NCI-H82 (cell line): ENCODE measurements around the gene HSD17B4.
"Not testable (repeated sequence)": the region's sequence is repeated elsewhere in the genome, so short reads cannot be mapped to it uniquely, and the experiment has no call there.

ENCODE experiments used
- DNase-seq: peaks from one replicate; lab custom pipeline; 2025; lab: John Stamatoyannopoulos, UW

The HSD17B4 gene

DNA sequence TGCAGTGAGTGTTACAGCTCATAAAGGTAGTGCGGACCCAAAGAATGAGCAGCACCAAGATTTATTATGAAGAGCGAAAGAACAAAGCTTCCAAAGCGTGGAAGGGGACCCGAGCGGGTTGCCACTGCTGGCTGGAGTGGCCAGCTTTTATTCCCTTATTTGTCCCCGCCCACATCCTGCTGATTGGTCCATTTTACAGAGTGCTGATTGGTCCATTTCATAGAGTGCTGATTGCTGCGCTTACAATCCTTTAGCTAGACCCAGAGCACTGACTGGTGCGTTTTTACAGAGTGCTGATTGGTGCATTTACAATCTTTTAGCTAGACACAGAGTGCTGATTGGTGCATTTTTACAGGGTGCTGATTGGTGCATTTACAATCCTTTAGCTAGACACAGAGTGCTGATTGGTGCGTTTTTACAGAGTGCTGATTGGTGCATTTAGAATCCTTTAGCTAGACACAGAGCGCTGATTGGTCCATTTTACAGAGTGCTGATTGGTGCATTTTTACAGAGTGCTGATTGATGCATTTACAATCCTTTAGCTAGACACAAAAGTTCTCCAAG is 19.5 kb upstream of the HSD17B4 start:
- DNase-seq = not testable (repeated sequence)

DNA sequence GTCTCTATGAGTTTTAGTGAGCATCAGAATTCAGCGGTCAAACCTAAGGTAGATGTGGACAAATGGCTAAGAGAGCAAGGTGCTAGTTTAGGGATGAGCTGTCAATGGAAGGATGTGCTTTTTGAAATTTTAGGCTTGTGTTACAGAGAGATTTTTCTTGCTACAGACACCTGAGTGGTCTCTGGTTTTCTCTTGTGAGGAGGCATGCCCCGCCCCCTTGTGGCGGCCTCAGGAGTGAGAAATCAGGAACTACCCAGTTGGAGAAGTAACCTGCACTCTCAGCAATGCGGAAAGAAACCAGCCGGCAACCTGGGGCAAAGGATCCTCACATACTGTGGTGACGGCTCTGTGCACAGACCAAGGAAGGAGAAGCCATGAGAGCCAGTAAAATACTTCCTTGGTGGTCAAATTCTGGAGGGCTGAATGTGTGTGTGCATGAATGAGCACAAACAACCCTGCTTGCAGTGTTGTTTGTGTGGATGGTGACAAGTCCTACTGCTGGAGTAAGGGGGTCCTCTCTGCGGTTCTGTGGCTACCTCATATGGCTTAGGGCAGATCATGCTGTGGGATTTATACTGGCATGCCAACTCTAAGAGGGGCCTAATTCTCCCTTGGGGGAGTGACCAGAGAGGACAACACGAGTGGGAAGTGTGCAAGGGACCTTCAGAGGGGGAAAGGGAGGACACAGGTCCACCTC is 16.7 kb upstream of the HSD17B4 start:
- peak; percentile 64 for DNase-seq

DNA sequence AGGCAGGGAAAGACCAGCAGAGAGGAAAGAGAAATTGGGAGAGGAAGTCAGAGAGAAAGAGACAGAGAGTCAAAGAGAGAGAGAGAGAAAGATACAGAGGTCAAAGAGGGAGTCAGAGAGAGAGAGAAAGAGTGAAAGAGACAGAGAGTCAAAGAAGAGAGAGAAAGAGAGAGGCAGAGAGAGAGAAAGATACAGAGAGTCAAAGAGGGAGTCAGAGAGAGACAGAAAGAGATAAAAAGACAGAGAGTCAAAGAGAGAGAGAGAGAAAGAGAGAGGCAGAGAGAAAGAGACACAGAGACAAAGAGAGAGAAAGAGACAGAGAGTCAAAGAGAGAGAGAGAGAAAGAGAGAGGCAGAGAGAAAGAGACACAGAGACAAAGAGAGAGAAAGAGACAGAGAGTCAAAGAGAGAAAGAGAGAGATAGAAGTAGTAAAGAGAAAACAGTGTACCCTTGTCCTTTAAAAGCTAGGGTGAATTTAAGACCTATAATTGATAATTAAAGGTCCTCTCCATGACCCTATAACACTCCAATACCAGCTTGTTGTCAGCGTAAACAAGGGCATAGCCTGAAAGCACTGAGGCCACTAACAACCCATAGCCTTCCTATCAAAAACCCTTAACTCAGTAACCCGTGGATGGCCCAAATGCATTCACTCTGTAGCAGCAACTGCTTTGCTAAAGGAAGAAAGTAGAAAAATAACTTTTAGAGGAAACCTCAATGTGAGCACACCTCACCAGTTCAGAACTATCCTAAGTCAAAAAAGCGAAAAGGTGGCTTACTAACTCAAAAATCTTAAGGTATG is 14.3 kb upstream of the HSD17B4 start:
- DNase-seq = not testable (repeated sequence)

DNA sequence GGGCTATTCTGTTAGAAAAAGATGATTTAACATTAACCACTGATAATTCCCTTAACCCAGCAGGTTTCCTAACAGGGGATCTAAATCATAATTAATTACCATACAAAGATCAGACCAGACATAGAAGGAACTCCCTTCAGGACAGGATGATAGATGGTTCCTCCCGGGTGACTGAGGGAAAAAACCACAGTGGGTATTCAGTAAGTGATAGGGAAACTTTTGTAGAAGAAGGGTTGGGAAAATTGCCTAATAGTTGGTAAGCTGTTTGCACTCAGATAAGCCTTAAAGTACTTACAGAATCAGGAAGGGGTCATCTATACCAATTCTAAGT is 13.7 kb upstream of the HSD17B4 start:
- DNase-seq = not testable (repeated sequence)

DNA sequence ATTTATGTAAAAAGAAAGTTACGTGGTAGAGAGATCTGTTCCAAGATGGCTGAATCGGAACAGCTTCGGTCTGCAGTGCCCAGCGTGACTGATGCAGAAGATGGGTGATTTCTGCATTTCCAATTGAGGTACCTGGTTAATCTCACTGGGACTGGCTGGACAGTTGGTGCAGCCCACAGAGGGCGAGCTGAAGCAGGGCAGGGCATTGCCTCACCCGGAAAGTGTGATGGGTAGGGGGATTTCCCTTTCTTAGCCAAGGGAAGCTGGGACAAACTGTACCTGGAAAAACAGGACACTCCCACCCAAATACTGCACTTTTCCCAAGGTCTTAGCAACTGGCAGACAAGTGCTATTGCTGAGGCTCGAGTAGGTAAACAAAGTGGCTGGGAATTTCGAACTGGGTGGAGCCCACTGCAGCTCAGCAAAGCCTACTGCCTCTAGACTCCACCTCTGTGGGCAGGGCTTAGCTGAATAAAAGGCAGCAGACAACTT is 13.1 kb upstream of the HSD17B4 start:
- no peak for DNase-seq

DNA sequence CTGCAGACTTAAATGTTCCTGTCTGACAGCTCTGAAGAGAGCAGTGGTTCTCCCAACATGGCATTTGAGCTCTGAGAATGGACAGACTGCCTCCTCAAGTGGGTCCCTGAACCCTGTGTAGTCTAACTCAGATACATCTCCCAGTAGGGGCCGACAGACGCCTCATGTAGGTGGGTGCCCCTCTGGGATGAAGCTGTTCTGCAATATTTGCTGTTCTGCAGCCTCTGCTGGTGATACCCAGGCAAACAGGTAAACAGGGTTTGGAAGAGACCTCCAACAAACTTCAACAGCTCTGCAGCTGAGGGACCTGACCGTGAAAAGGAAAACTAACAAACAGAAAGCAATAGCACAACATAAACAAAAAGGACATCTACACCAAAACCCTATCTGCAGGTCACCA is 12.7 kb upstream of the HSD17B4 start:
- not testable (repeated sequence) for DNase-seq

DNA sequence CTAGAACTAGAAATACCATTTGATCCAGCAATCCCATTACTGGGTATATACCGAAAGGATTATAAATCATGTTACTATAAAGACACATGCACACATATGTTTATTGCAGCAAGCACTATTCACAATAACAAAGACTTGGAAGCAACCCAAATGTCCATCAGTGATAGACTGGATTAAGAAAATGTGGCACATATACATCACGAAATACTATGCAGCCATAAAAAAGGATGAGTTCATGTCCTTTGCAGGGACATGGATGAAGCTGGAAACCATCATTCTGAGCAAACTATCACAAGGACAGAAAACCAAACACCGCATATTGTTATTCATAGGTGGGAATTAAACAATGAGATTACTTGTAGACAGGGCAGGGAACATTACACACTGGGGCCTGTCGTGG is 7.7 kb upstream of the HSD17B4 start:
- not testable (repeated sequence) for DNase-seq

DNA sequence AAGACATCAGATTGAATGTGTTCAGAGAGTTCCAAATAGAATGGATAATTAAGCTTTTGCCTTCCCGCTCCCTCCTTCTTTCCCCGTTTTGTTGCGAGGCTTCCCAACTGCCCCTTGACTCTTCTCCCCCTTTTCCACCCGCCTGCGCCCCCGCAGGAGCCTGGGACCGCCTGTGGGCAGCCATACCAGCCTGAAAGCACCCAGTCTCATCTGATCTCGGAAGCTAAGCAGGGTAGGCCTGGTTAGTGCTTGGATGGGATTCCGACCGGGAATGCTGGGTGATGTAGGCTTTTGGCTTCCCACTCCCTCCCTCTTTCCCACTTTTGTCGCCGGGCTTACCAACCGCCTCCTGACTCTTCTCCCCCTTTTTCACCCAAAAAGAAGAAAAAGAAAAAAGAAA is 6.8 kb upstream of the HSD17B4 start:
- DNase-seq = no peak

DNA sequence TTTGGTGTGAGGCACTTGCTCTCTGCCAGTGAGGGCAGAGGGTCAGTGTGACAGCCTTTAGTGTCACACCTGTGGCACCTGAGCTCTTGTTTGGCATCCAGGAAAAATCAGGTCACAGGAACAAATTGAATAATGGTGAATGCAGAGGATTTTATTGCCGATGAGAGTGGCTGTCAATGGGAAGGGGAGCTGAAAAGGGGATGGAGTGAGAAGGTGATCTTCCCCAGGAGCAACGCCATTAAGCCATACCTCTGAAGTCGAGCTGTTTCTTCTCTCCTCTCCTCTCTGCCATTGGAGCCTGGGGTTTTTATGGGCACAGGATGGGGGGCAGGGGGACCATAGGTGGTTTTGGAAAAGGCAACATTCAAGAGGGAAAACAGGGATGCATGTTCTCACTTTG is 2.4 kb upstream of the HSD17B4 start:
- no peak for DNase-seq

DNA sequence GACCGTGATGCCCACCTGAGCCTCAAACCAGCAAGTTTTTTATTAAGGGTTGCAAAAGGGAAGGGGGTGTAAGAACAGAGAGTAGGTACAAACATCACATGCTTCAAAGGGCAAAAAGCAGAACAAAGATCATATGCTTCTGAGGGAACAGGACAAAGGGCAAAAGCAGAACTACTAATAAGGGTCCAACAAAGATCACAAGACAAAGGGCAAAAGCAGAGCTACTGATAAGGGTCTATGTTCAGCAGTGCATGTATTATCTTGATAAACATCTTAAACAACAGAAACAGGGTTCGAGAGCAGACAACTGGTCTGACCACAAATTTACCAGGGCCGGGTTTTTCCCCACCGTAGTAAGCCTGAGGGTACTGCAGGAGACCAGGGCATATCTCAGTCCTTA is 1.7 kb upstream of the HSD17B4 start:
- not testable (repeated sequence) for DNase-seq

DNA sequence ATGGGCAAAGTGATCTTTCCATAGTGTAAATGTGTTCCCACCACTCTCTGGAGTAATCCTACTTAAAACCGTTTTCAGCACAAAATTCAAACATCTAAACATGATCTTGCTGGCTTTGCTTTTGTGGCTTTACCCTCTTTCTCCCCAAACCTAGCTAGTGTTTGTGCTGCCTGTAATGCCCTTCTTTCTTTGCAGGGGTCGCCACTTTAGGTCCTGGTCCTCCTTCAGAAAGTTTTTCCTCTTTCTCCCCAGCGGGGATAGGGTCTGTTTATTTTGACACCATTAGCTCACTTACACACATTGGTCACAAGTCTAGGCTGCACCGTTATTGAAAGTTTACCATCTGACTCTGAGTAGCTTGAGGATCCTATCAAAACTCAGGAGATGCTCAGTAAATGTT is 736 bp upstream of the HSD17B4 start:
- no peak for DNase-seq

DNA sequence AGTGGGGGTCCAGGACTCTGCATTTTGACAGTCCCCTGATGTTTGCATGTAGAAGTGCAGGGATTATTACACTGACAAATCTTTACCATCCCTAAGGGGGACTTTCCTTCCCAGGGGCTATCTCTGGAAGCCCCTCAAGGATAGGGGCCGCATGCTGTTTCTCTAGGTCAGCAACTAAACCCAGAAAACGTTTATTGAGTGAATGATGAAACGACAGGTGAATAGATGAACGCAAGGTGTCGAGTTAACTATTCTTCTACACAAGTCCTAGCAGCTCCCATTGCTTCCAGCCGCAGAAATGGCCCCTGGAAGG is 281 bp upstream of the HSD17B4 start:
- DNase-seq = no peak

DNA sequence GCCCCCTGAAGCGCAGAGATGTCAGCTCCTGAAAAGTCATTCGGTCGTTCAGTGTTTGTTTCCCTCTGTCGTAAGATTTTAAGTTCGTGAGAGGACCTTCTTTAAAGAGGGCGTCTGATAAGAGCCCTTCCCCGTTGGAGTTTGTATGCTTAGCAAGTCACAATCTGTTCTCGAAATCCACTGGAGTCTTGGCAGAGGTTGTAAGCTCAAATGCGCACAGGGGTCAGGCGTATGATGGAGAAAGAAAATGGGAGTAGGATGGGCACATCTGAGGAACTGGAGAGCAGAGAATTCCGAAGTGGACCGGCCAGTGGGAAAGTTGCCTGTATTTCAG is 710 bp downstream of the HSD17B4 start:
- DNase-seq = peak; percentile 18

DNA sequence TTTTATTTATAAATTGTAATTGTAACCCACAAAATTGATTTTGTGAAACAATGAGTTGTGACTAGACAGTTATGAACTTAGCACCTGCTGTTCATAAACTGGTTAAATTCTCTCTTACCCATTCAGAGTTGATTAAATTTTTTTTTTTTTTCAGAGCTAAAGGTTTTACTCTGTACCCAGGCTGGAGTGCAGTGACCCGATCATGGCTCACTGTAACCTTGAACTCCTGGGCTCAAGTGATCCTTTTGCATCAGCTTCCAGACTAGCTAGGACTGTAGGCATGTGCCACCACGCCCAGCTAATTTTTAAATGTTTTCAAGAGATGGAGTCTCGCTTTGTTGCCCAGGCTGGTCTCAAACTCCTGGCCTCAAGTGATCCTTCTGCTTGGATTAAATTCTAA is 1.9 kb downstream of the HSD17B4 start:
- no peak for DNase-seq

DNA sequence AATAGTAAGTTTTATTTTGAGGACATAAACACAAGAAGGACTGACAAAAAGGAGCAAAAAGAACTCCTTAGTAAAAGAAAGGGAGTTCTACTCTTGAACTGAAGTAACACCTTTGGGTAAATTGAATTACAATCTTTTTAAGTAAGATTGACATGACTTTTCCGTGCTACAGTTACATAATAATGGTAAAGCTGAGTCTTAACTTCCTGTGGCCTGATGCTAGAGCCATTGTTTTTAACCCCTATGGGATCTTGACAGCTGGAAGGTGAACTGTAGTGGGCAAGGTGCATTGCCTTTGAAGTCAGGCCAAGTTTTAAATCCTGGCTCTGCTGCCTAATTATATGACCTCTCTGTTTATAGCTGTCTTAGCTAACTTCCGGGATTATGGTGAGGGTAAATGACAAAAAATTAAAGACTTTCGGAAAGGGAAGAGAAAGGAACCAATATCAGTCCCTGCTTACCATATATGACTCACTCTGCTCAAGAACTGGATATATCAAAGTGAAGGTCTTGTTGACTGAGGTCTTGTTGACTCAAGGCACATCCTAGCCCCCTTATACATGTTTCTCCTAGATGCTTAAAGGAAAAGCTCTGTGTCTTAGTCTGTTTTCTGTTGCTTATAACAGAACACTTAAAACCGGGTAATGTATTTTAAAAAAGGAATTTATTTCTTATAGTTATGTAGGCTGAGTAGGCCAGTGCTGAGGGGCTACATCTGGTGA is 6.8 kb downstream of the HSD17B4 start:
- DNase-seq = peak; percentile 6

DNA sequence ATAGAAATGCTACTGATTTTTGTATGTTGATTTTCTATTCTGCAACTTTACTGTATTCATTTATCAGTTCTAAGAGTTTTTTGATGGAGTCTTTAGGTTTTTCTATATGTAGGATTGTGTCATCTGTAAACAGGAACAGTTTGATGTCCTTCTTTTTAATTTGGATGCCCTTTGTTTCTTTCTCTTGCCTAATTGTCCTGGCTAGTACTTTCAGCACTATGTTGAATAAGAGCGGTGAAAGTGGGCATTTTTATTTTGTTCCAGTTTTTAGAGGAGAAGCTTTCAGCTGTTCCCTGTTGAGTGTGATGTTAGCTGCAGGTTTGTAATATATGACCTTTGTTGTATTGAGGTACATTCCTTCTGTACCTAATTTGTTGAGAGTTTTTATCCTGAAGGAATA is 13.3 kb downstream of the HSD17B4 start:
- DNase-seq = no peak

DNA sequence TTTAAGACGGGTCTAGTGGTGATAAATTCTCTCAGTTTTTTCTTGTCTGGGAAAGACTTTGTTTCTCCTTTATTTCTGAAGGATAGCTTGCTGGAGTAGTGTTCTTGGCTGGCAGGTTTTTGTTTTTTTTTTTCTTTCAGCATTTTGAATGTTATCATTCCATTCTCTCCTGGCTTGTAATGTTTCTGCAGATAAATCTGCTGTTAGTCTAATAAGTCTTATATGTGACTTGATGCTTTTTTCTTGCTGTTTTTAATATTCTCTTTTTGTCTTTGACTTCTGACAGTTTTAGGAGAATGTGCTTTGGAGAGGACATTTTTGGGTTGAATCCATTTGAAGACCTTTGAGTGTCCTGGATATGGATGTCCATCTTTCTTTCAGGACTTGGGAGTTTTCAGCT is 16.0 kb downstream of the HSD17B4 start:
- DNase-seq = no peak

DNA sequence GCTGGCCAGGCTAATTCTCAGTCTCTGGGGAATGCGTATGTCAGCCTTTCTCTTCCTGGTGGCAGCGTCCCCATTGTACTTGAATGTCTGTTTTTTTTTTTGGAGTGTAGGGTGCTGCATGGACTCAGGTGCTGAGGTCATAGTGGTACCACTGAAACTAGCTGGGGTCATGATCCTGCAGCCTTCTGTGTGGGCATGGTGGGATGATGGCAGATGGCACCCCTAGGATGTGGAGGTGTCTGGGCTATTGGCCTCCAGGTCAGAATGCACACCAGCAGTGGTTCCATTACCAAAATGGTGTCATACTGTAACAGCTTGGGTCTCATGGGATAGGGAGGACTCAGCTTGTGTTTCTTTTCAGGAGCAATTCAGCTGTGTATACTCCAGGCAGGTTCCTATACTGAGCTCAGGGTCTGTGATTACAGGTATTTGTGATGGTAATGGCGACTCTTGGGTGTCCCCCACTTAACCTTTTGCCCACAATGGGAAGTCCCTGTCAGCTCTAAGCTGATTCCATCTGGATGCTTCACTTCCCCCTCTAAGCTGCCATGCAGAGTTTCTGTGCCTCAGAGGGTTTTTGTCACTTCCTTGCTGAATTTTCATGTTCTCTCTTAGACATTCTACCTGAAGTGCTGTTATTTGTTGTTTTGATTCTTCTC is 17.9 kb downstream of the HSD17B4 start:
- DNase-seq = no peak

DNA sequence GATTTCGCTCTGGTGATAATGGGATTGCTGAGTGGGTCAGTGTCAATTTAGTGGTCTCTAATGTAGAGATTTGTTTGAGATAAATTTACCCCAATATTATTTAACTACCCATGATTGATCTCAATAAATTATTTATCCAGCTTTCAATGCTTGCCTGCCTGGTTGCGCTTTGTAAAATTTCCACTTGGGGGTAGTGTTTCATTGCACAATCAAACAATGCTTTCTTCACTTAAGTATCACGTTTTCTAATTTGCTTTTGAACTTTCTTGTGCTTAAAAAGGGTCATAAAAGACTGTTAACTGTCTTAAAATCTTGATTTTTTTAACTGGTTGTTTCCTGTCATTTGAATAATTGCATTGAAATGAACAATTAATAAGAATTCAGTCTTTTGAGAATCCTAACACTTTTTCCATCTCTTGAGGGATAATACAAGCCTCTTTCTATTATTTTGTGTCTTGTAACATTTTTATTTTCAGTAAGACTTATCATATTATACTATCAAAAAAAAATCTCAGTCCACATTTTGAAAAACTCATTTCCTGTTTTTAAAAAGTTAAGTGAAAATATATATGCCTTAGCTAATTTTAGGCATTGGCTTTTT is 18.7 kb downstream of the HSD17B4 start:
- peak; percentile 31 for DNase-seq

DNA sequence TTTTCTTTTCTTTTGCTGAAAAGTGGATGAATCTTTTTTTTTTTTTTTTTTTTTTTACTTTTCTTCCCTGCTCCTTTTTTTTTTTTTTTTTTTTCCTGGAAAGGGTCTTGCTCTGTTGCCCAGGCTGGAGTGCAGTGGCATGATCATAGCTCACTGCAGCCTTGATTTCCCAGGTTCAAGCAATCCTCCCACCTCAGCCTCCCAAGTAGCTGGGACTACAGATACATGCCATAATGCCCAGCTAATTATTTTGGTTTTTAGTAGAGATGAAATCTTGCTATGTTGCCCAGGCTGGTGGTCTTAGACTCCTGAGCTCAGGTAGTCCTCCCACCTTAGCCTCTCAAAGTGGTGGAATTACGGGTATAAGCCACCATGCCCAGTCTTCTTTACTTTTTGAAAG is 20.9 kb downstream of the HSD17B4 start:
- no peak for DNase-seq

DNA sequence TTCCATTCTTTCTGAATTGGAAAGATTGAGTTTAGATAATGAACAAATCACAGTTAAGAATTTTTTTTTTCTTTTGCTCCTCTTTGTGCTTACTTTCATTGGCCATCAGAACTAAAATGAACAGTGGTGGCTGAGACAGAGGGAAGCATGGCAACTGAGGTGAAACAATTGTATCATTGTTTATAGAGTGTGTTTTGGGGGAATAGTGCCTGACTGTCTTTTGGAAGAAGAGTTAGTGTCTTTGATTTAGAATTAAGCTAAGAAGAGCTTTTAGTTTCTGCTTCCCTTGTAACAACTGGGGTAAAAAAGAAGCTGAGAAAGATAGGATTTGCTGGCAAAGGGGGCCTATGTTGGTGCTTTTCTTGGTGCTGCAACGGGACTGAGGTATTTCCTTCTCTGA is 24.0 kb downstream of the HSD17B4 start:
- no peak for DNase-seq

DNA sequence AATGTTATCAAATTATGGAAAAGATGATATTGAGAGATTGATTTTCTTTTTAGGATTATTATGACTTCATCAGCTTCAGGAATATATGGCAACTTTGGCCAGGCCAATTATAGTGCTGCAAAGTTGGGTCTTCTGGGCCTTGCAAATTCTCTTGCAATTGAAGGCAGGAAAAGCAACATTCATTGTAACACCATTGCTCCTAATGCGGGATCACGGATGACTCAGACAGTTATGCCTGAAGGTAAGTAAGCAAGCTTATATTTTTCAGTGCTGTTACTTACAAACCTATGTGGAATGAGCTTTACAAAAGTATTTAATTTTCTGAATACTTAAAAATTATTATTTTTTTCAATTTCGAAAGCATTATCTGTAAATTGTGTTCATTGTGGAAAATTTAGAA is 26.5 kb downstream of the HSD17B4 start:
- DNase-seq = no peak
